ENCODE data around the gene FBXL19. TPM values are rescaled to one million over a fixed set of nuclear protein-coding genes. Genes with fewer than 3 reads are reported as not detected.

FBXL19 gene
- total RNA-seq, 2 donors from 2014 or later = 13.7 to 14.5 TPM

GRCh38 chr16:30893744-30894539, 29.4 kb upstream of the FBXL19 start, which contains the start of gene BCL7C:
Gene BCL7C, minus strand, starts transcription at chr16:30894077. Its CDS starts 133 bp downstream, at chr16:30893944.
- DNase-seq (ENCODE audit: low spot score) = peak; percentile 96
- intact Hi-C loops (cut with DNase I) = loop anchor here in 1 of 2 donors (2.0 kb wide), 1 partner anchor 49 kb away; no protein-coding TSS in a partner anchor

GRCh38 chr16:30894540-30895368, 28.6 kb upstream of the FBXL19 start:
- intact Hi-C loops (cut with DNase I) = no loop called here
- no peak for DNase-seq (ENCODE audit: low spot score)

- no peak for DNase-seq (ENCODE audit: low spot score)
- intact Hi-C loops (cut with DNase I) = no loop called here
These were observed 27.6 kb upstream of the FBXL19 start for GRCh38 chr16:30895627-30896260.

- DNase-seq (ENCODE audit: low spot score) = peak; percentile 89
- intact Hi-C loops (cut with DNase I) = no loop called here
These were observed 27.0 kb upstream of the FBXL19 start, which contains the start of gene CTF1 for GRCh38 chr16:30896261-30896888. Gene CTF1, plus strand, starts transcription at chr16:30896614. Its CDS starts 30 bp downstream, at chr16:30896644.

GRCh38 chr16:30896889-30897733, 26.3 kb upstream of the FBXL19 start:
- peak; percentile 97 for DNase-seq (ENCODE audit: low spot score)
- intact Hi-C loops (cut with DNase I) = no loop called here

- DNase-seq (ENCODE audit: low spot score) = no peak
- intact Hi-C loops (cut with DNase I) = loop anchor here in 1 of 2 donors (5.0 kb wide), 1 partner anchor 52 kb away; no protein-coding TSS in a partner anchor
These were observed 23.6 kb upstream of the FBXL19 start for GRCh38 chr16:30899794-30900193.

- no peak for DNase-seq (ENCODE audit: low spot score)
- intact Hi-C loops (cut with DNase I) = loop anchor here in 1 of 2 donors (5.0 kb wide), 1 partner anchor 53 kb away; no protein-coding TSS in a partner anchor
These were observed 22.8 kb upstream of the FBXL19 start for GRCh38 chr16:30900588-30900987.

- no peak for DNase-seq (ENCODE audit: low spot score)
- intact Hi-C loops (cut with DNase I) = loop anchor here in 1 of 2 donors (5.0 kb wide), 1 partner anchor 54 kb away; no protein-coding TSS in a partner anchor
These were observed 22.0 kb upstream of the FBXL19 start for GRCh38 chr16:30901201-30902028.

- DNase-seq (ENCODE audit: low spot score) = peak; percentile 92
These were observed 21.1 kb upstream of the FBXL19 start for GRCh38 chr16:30902029-30902972.

GRCh38 chr16:30903002-30903401, 20.4 kb upstream of the FBXL19 start:
- no peak for DNase-seq (ENCODE audit: low spot score)
- intact Hi-C loops (cut with DNase I) = loop anchor here in 1 of 2 donors (5.0 kb wide), 1 partner anchor 56 kb away; no protein-coding TSS in a partner anchor

More at GRCh38 chr16:30902029-30902972, 21.1 kb upstream of the FBXL19 start:
- intact Hi-C loops (cut with DNase I) = loop anchor here in 1 of 2 donors (5.0 kb wide), 1 partner anchor 55 kb away; no protein-coding TSS in a partner anchor

- DNase-seq (ENCODE audit: low spot score) = no peak
- intact Hi-C loops (cut with DNase I) = loop anchor here in 1 of 2 donors (5.0 kb wide), 1 partner anchor 56 kb away; no protein-coding TSS in a partner anchor
These were observed 19.8 kb upstream of the FBXL19 start for GRCh38 chr16:30903596-30903995.

GRCh38 chr16:30904114-30904780, 19.1 kb upstream of the FBXL19 start:
- DNase-seq (ENCODE audit: low spot score) = no peak
- intact Hi-C loops (cut with DNase I) = loop anchor here in 1 of 2 donors (5.0 kb wide), 1 partner anchor 57 kb away; no protein-coding TSS in a partner anchor

GRCh38 chr16:30907064-30907463, 16.3 kb upstream of the FBXL19 start:
- intact Hi-C loops (cut with DNase I) = no loop called here
- DNase-seq (ENCODE audit: low spot score) = no peak

- intact Hi-C loops (cut with DNase I) = loop anchor here (5.0 to 10.0 kb wide), 2 partner anchors 46 to 48 kb away; no protein-coding TSS in a partner anchor
- DNase-seq (ENCODE audit: low spot score) = no peak
These were observed 12.8 kb upstream of the FBXL19 start for GRCh38 chr16:30910427-30911029.

Measured in posterior vena cava (tissue), 2 donors.